Measurements from ENCODE around the gene STPG4. TPM values are rescaled to one million over a fixed set of nuclear protein-coding genes. Genes with fewer than 3 reads are reported as not detected.

The STPG4 gene
- total RNA-seq, 1 experiment from 2014 or later: 0.13 TPM

DNA sequence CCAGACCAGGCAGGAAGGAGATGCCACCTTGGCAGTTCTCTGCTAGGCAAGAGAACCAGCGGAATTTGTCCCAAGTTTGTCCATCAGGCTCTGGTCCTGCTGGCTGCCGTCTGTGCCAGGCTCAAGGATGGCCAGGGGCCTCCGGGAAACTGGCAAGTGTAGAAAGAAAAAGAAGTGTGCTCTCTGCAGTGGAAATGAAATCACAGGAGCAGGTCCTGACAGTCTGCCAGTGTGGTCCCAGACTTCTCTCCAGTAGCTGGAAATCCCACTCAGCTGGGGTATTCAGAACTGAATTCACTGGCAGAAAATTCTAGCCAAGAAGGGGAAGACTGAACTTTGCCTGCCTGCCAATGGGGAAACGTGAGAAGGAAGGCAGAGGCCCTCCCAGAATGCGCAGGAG, 91.0 kb downstream of the STPG4 start:
- Mint-ChIP-seq H3K4me3 (no peak overlapping the region), H3K36me3 (ENCODE audit: insufficient read depth in 1 of 3, low read depth in 3 of 3) (no peaks in the 10 kb centered on the region; a peak in 3 of 7 replicates), H3K27me3 (ENCODE audit: low read depth) (no peaks in the 10 kb centered on the region), H3K9me3 (no peaks in the 10 kb centered on the region), H3K4me1 (peaks cover 25 to 34% of the 10 kb centered on the region in 2 experiments), H3K27ac (peak overlapping the region in 1 of 3 experiments; percentile 70; a peak in 2 of 7 replicates)
- H2BK12ac ChIP-seq (ENCODE audit: insufficient read length, low read depth, low read length): no peak overlapping the region
- no peak overlapping the region for H2BK120ac ChIP-seq (ENCODE audit: low read depth, low read length, poor library complexity, severe bottlenecking)
- no peak overlapping the region for H4K91ac ChIP-seq (ENCODE audit: insufficient read length, low read depth, low read length)
- TF ChIP-seq, protein P1, sequence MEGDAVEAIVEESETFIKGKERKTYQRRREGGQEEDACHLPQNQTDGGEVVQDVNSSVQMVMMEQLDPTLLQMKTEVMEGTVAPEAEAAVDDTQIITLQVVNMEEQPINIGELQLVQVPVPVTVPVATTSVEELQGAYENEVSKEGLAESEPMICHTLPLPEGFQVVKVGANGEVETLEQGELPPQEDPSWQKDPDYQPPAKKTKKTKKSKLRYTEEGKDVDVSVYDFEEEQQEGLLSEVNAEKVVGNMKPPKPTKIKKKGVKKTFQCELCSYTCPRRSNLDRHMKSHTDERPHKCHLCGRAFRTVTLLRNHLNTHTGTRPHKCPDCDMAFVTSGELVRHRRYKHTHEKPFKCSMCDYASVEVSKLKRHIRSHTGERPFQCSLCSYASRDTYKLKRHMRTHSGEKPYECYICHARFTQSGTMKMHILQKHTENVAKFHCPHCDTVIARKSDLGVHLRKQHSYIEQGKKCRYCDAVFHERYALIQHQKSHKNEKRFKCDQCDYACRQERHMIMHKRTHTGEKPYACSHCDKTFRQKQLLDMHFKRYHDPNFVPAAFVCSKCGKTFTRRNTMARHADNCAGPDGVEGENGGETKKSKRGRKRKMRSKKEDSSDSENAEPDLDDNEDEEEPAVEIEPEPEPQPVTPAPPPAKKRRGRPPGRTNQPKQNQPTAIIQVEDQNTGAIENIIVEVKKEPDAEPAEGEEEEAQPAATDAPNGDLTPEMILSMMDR (conservative IDR thresholded peaks at IDR 0.05): no peak
- peaks cover 9% of the 10 kb centered on the region; the same call in 1 of the 2 replicates for H3K4me1 ChIP-seq (ENCODE audit: insufficient read depth, low read length)
- H4K20me1 ChIP-seq (ENCODE audit: control insufficient read depth, insufficient read depth, insufficient read length): no peaks in the 10 kb centered on the region
- no peaks in the 10 kb centered on the region for H3K9me3 ChIP-seq (ENCODE audit: control insufficient read depth, low read depth, low read length)
- no peaks in the 10 kb centered on the region for H3K79me2 ChIP-seq (ENCODE audit: insufficient read depth, low read length)
- no peak for DNase-seq
- no peak overlapping the region for H3T11ph ChIP-seq (ENCODE audit: low read length)
- H2BK15ac ChIP-seq (ENCODE audit: low read depth, low read length): no peak overlapping the region
- H4K8ac ChIP-seq (replicated peaks; ENCODE audit: insufficient read length, low read depth, low read length): no peak overlapping the region
- H3K18ac ChIP-seq (ENCODE audit: insufficient read length, low read depth, low read length): no peak overlapping the region
- no CpG with 5 or more reads among the region's 5 CpGs for WGBS (ENCODE audit: extremely low coverage, insufficient read length, low lambda C conversion rate)
- H2BK20ac ChIP-seq (ENCODE audit: low read depth, low read length, poor library complexity, severe bottlenecking): no peak overlapping the region
- H3K27me3 ChIP-seq (ENCODE audit: insufficient read depth, low read length): no peaks in the 10 kb centered on the region
- H3K14ac ChIP-seq (ENCODE audit: insufficient read depth, low read length): no peak overlapping the region; the same call in 1 of the 2 replicates
- no peak overlapping the region for H2AK5ac ChIP-seq (ENCODE audit: insufficient read length, low read length)
- H2BK5ac ChIP-seq (ENCODE audit: insufficient read length, low read length): no peak overlapping the region
- H3K23ac ChIP-seq (ENCODE audit: insufficient read length, low read depth, low read length): no peak overlapping the region
- no peaks in the 10 kb centered on the region for H3K79me1 ChIP-seq (ENCODE audit: insufficient read depth, low read depth, low read length, poor library complexity, severe bottlenecking)
- H3K4me2 ChIP-seq (ENCODE audit: insufficient read depth, insufficient read length, low read length): no peak overlapping the region
- no peak overlapping the region for H2AFZ ChIP-seq (ENCODE audit: low read length)
- H3K27ac ChIP-seq (ENCODE audit: insufficient read length, low read depth, low read length): no peak overlapping the region
- H3K9ac ChIP-seq (ENCODE audit: extremely low read depth, insufficient read length, low read length): no peak overlapping the region
- H3K56ac ChIP-seq (ENCODE audit: insufficient read length, low read depth, low read length): no peak overlapping the region
- no peaks in the 10 kb centered on the region for H3K23me2 ChIP-seq (ENCODE audit: insufficient read length, low read depth, low read length, poor library complexity, severe bottlenecking)
- H3K4ac ChIP-seq (ENCODE audit: low read depth, low read length): no peak overlapping the region
- H4K5ac ChIP-seq (ENCODE audit: insufficient read length, low read depth, low read length): no peak overlapping the region
